ENCODE data around the gene FNBP1L. TPM values are rescaled to one million over a fixed set of nuclear protein-coding genes. Genes with fewer than 3 reads are reported as not detected.

Gene FNBP1L
- polyA plus RNA-seq, 1 of the 3 experiments (the other 2 are of a cell fraction): 16.5 TPM

DNA sequence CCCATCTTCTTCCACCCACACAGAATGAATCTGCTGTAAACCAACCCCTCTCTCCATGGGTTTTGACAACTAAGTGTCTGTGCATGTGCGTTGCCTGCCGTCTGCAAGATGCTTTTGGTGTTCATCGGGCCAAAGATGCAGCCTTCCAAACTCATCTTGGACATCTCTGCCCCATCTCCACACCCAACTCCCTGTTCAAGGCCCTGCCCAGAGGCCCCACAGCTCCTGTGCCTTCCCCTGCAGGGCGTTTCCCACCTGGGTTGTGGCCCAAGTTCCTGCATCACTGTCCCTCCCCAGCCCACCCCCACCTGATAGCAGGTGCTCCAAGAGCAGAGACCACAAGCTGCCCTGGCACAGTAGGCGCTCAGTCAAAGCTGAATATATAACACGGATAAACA is 130.5 kb downstream of the FNBP1L start:
- no peak for DNase-seq
- H3K79me2 ChIP-seq (ENCODE audit: insufficient read depth): peaks cover 89% of the 10 kb centered on the region
- peaks cover 31 to 59% of the 10 kb centered on the region in 2 experiments for H3K4me1 ChIP-seq (ENCODE audit: control insufficient read depth in 1 of 2, insufficient read depth in 2 of 2, low read depth in 1 of 2, low read length in 1 of 2)
- ChIA-PET CTCF (interaction anchor here (1.0 to 2.4 kb wide), 5 partner anchors 15 to 266 kb away, joined by 3 to 8 read pairs (median 4); no protein-coding TSS in a partner anchor), POLR2A (no interaction called here)
- peaks cover 39% of the 10 kb centered on the region for H3F3A ChIP-seq (replicated peaks; ENCODE audit: insufficient read depth)
- H2AFZ ChIP-seq (ENCODE audit: low read depth): no peak overlapping the region
- H3K4me3 ChIP-seq (ENCODE audit: low read depth in 2 of 2, low read length in 1 of 2): no peak overlapping the region
- no peak overlapping the region for H3K9ac ChIP-seq
- no peak overlapping the region for H3K4me2 ChIP-seq
- no peaks in the 10 kb centered on the region for H3K9me2 ChIP-seq
- TF ChIP-seq NRF1 (IDR thresholded peaks at IDR 0.05; ENCODE audit: low read depth, low read length) (no peak), FOXJ3 (CRISPR knock-in tag; IDR thresholded peaks at IDR 0.05) (no peak)
- 95% methylated on average over 6 of the region's 6 CpGs for WGBS (ENCODE audit: low lambda C conversion rate)
- no peak overlapping the region; a peak in 1 of 4 replicates for H3K27ac ChIP-seq (ENCODE audit: low read depth in 2 of 2, low read length in 1 of 2)
- H3K27me3 ChIP-seq (ENCODE audit: insufficient read depth): no peaks in the 10 kb centered on the region
- H3K9me3 ChIP-seq: no peaks in the 10 kb centered on the region
- H3K36me3 ChIP-seq (replicated peaks in 1 of 2; ENCODE audit: control insufficient read depth in 1 of 2, insufficient read depth in 2 of 2, low read length in 1 of 2): peaks cover 46 to 56% of the 10 kb centered on the region in 2 experiments
- H4K20me1 ChIP-seq (ENCODE audit: insufficient read depth): peaks cover 36% of the 10 kb centered on the region

GRCh38 chr1:93578911-93579825 is 131.2 kb downstream of the FNBP1L start:
- Histone ChIP-seq H3K79me2 (ENCODE audit: insufficient read depth) (peaks cover 91% of the 10 kb centered on the region), H3K27me3 (ENCODE audit: insufficient read depth) (no peaks in the 10 kb centered on the region), H3K9me2 (no peaks in the 10 kb centered on the region), H2AFZ (ENCODE audit: low read depth) (no peak overlapping the region), H3K4me3 (ENCODE audit: low read depth in 2 of 2, low read length in 1 of 2) (no peak overlapping the region), H3K36me3 (replicated peaks in 1 of 2; ENCODE audit: control insufficient read depth in 1 of 2, insufficient read depth in 2 of 2, low read length in 1 of 2) (peaks cover 51 to 56% of the 10 kb centered on the region in 2 experiments), H3K4me2 (peak overlapping the region; percentile 39), H3K9ac (peak overlapping the region; percentile 25; the same call in 1 of the 2 replicates), H4K20me1 (ENCODE audit: insufficient read depth) (peaks cover 36% of the 10 kb centered on the region), H3K4me1 (ENCODE audit: control insufficient read depth in 1 of 2, insufficient read depth in 2 of 2, low read depth in 1 of 2, low read length in 1 of 2) (peaks cover 31 to 59% of the 10 kb centered on the region in 2 experiments), H3K27ac (ENCODE audit: low read depth in 2 of 2, low read length in 1 of 2) (peak overlapping the region; percentile 74 to 75), H3F3A (replicated peaks; ENCODE audit: insufficient read depth) (peaks cover 40% of the 10 kb centered on the region), H3K9me3 (no peaks in the 10 kb centered on the region)
- TF ChIP-seq GATA2 (CRISPR knock-in tag; IDR thresholded peaks at IDR 0.05) (0 out of 2 replicates have a peak, but pooled peaks have one; percentile 13), NFIC (IDR thresholded peaks at IDR 0.05; ENCODE audit: borderline replicate concordance) (no peak), ELF1 (IDR thresholded peaks at IDR 0.05) (no peak)
- POLR2A ChIA-PET: no interaction called here
- DNase-seq: peak; percentile 39
- CTCF ChIA-PET: interaction anchor here (1.0 to 1.5 kb wide), 4 partner anchors 50 to 235 kb away, joined by 3 to 5 read pairs (median 4); no protein-coding TSS in a partner anchor
- 97% methylated on average over 6 of the region's 11 CpGs for WGBS (ENCODE audit: low lambda C conversion rate)

DNA sequence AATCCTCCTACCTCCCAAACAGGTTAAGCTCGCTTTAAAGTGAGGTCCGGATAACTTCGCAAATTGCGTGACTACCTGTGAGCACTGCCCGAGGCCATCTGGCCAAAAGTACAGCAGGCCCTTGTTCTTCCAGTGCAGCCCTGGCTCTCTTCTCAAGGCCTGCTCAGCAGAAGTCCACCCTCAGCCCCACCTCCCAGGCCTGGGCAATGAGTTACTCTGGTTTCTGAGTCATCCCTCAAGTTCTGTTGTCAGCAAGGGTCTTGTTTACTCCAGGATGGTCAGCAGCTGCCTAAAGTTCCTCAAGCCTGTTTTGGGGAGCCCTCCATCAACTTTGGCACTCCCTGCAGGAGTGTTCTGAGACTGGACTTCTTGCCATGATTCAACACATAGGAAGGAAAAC is 132.0 kb downstream of the FNBP1L start:
- Histone ChIP-seq H3F3A (replicated peaks; ENCODE audit: insufficient read depth) (peaks cover 38% of the 10 kb centered on the region), H3K9ac (peak overlapping the region; percentile 25; the same call in 1 of the 2 replicates), H3K4me3 (ENCODE audit: low read depth in 2 of 2, low read length in 1 of 2) (no peak overlapping the region), H3K4me2 (peak overlapping the region; percentile 39), H3K9me2 (no peaks in the 10 kb centered on the region), H4K20me1 (ENCODE audit: insufficient read depth) (peaks cover 36% of the 10 kb centered on the region), H3K36me3 (replicated peaks in 1 of 2; ENCODE audit: control insufficient read depth in 1 of 2, insufficient read depth in 2 of 2, low read length in 1 of 2) (peaks cover 50 to 51% of the 10 kb centered on the region in 2 experiments), H3K27ac (ENCODE audit: low read depth in 2 of 2, low read length in 1 of 2) (peak overlapping the region; percentile 74 to 75), H3K79me2 (ENCODE audit: insufficient read depth) (peaks cover 90% of the 10 kb centered on the region), H3K27me3 (ENCODE audit: insufficient read depth) (no peaks in the 10 kb centered on the region), H2AFZ (ENCODE audit: low read depth) (no peak overlapping the region), H3K9me3 (no peaks in the 10 kb centered on the region), H3K4me1 (ENCODE audit: control insufficient read depth in 1 of 2, insufficient read depth in 2 of 2, low read depth in 1 of 2, low read length in 1 of 2) (peaks cover 31 to 56% of the 10 kb centered on the region in 2 experiments)
- CTCF ChIA-PET: interaction anchor here (0.9 to 1.7 kb wide), 4 partner anchors 13 to 234 kb away, joined by 3 to 5 read pairs (median 3); no protein-coding TSS in a partner anchor
- 73% methylated on average over 5 of the region's 5 CpGs for WGBS (ENCODE audit: low lambda C conversion rate)
- POLR2A ChIA-PET: no interaction called here
- DNase-seq: no peak
- TF ChIP-seq MAX (IDR thresholded peaks at IDR 0.05; ENCODE audit: low read depth) (peak; percentile 47), JUND (IDR thresholded peaks at IDR 0.05) (peak; percentile 70), EP300 (IDR thresholded peaks at IDR 0.05; ENCODE audit: borderline replicate concordance in 1 of 2, low read depth in 1 of 2, low read length in 1 of 2) (no peak), GATA2 (CRISPR knock-in tag; IDR thresholded peaks at IDR 0.05) (no peak), FOSL2 (IDR thresholded peaks at IDR 0.05; ENCODE audit: borderline replicate concordance, low read depth) (peak; percentile 80), MEF2A (IDR thresholded peaks at IDR 0.05; ENCODE audit: borderline replicate concordance, low read depth) (no peak), TCF12 (IDR thresholded peaks at IDR 0.05) (peak; percentile 74), CHD2 (IDR thresholded peaks at IDR 0.05; ENCODE audit: low read length, partially characterized antibody) (no peak), PBX3 (IDR thresholded peaks at IDR 0.05) (peak; percentile 64; the same call in 1 of the 2 replicates), SMC3 (IDR thresholded peaks at IDR 0.05; ENCODE audit: low read depth, low read length) (no peak), NFIC (IDR thresholded peaks at IDR 0.05; ENCODE audit: borderline replicate concordance) (no peak), RCOR1 (IDR thresholded peaks at IDR 0.05; ENCODE audit: low read length) (no peak), ELF1 (IDR thresholded peaks at IDR 0.05) (no peak)
- TF ChIP-seq, protein P1, sequence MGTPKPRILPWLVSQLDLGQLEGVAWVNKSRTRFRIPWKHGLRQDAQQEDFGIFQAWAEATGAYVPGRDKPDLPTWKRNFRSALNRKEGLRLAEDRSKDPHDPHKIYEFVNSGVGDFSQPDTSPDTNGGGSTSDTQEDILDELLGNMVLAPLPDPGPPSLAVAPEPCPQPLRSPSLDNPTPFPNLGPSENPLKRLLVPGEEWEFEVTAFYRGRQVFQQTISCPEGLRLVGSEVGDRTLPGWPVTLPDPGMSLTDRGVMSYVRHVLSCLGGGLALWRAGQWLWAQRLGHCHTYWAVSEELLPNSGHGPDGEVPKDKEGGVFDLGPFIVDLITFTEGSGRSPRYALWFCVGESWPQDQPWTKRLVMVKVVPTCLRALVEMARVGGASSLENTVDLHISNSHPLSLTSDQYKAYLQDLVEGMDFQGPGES (IDR thresholded peaks at IDR 0.05; ENCODE audit: low read depth, low read length): no peak
- TF ChIP-seq, protein P2, sequence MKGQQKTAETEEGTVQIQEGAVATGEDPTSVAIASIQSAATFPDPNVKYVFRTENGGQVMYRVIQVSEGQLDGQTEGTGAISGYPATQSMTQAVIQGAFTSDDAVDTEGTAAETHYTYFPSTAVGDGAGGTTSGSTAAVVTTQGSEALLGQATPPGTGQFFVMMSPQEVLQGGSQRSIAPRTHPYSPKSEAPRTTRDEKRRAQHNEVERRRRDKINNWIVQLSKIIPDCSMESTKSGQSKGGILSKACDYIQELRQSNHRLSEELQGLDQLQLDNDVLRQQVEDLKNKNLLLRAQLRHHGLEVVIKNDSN (IDR thresholded peaks at IDR 0.05; ENCODE audit: borderline replicate concordance, low read depth): no peak

Measured in SK-N-SH (cell line).